Fibroblast of lung (primary cell): Measurements from ENCODE around the gene NECTIN4.

Experiments used
- EZH2 ChIP-seq: IDR thresholded peaks from 2 replicates; pipeline ENCODE4 v1.5.1; 2012; ENCODE audit warnings: low read length, control low read depth, mild to moderate bottlenecking; ENCODE audit errors: missing control alignments
- TF ChIP-seq, protein P1 (sequence below), 2 donors: IDR thresholded peaks in 1 of 2; conservative IDR thresholded peaks in 1 of 2; 1 replicate in 1 of 2; 2 replicates in 1 of 2; pipeline ENCODE4 v1.5.1; 2011 to 2012; ENCODE audit warnings: low read length in 2 of 2, control low read depth in 1 of 2, inconsistent platforms in 1 of 2, low read depth in 1 of 2, mild to moderate bottlenecking in 1 of 2

DNA sequence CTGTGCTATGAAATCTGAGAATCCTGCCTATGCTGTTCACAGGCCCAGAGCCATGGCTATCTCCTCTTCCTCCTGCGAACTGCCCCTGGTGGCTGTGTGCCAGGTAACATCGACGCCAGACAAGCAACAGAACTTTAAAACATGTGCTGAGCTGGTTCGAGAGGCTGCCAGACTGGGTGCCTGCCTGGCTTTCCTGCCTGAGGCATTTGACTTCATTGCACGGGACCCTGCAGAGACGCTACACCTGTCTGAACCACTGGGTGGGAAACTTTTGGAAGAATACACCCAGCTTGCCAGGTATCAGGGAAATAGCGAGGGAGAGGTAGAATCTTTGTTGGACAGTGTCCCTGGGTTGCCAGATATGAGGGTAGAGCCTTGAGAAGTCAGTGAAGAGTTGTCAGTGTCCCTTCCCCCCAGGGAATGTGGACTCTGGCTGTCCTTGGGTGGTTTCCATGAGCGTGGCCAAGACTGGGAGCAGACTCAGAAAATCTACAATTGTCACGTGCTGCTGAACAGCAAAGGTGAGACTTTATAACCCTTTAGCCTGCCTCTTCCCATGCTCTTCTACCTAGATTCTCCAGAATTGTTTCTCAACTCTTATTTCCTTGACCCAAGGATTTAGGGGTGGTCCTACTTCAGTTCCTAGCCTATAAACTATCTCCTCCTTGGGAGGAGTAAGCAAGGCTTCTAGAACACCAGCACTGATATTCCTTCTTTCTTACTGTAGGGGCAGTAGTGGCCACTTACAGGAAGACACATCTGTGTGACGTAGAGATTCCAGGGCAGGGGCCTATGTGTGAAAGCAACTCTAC, 29.9 kb upstream of the NECTIN4 start:
- TF ChIP-seq, protein P1, sequence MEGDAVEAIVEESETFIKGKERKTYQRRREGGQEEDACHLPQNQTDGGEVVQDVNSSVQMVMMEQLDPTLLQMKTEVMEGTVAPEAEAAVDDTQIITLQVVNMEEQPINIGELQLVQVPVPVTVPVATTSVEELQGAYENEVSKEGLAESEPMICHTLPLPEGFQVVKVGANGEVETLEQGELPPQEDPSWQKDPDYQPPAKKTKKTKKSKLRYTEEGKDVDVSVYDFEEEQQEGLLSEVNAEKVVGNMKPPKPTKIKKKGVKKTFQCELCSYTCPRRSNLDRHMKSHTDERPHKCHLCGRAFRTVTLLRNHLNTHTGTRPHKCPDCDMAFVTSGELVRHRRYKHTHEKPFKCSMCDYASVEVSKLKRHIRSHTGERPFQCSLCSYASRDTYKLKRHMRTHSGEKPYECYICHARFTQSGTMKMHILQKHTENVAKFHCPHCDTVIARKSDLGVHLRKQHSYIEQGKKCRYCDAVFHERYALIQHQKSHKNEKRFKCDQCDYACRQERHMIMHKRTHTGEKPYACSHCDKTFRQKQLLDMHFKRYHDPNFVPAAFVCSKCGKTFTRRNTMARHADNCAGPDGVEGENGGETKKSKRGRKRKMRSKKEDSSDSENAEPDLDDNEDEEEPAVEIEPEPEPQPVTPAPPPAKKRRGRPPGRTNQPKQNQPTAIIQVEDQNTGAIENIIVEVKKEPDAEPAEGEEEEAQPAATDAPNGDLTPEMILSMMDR (conservative IDR thresholded peaks at IDR 0.05 in 1 of 2, IDR thresholded peaks at IDR 0.05 in 1 of 2; ENCODE audit: low read depth in 1 of 2, low read length in 2 of 2), result peak; percentile 38 to 51
- TF ChIP-seq EZH2, result no peak
